GM21529 (cell line): ENCODE results near the gene CYP4A22.
A peak's percentile ranks its signal among the peaks of the same experiment; 100 is the strongest.
"Not testable (repeated sequence)": the region's sequence is repeated elsewhere in the genome, so short reads cannot be mapped to it uniquely, and the experiment has no call there.

ENCODE experiments used
- ATAC-seq: cut with Tn5 transposase; IDR thresholded peaks from one replicate; pipeline ENCODE4 v1.9.1; 2021; ENCODE audit not compliant: unreplicated experiment

CYP4A22 gene

GRCh38 chr1:47184090-47184821 lies 47.0 kb downstream of the CYP4A22 start:
- no peak for ATAC-seq

DNA sequence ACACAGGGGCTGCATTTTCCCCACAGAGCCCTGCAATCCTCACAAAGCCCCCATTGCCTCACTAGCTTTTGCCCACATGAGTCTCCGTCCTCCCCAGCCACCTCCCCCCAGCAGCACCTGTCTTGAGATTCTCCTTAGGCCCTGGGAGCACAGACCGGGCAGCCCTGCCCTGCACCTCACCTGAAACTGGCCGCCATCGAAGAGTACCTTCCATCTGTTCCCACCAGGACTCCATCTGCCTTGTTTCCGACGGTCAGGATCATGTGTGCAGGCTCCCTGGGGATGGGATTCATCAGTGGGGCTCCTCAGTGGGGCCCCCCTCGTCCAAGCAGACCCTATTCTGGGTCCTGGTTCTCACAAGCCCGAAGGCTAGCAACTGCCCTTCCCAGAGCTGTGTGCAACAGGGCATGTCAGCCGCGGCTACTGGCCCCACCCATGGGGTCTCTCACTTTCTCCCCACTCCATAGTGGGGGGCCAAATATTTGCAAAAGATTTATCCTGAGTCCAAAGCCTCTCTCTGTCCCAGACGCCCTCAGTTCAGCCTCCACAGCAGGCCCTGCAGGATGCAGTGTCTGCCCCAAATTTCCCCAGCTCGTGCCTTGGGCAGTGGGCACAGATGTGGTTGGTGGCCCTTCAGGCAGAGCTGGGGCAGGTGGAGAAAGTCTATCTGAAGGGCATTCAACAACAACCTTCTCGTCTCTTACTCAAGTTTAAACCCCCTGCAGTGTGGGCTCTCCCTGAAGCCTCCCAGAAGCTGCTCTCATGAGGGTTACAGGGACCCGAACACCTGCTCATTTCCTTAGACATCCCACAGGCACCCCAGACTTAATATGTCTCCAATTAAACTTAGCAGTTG lies 47.8 kb downstream of the CYP4A22 start:
- ATAC-seq = no peak

DNA sequence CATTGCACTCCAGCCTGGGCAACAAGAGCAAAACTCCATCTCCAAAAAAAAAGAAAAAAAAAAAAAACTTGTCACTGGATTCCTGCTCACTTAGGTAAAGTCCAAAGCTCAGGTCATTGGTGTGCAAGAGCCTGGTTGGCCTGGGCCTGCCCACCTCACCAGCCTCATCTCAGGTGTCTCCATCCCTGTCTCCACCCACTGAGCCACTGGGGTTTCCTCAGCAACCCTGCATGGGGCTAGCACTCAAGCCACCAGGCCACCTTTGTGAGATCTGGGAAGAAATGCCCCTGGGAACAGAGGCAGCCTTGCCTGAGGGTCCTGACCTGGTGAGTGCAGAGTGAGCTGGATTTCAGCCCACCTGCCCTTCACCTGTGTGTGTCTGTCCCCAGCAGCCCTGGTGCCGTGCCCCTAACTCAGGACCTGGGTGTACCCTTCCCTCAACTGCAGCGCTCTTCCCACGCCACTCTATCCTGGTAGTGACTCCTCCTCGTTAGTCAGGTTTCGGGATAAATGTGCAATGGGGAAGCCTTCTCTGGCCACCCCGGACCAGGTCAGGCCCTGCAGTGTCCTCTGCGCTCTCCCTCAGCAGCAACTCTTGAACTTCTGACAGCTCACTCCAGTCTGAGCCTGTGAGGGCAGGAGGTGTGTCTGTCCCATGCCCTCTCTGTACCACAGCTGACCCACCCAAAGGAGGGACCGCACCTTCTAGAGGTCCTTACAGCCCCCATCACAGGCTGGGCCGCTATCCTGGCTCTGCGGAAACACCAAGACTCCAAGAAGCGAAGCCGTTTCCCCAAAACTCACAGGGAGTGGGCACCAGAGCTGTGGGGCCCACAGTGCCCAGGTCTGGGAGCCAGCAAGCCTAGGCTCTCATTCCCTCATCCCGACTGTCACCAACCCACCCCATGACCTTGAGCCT lies 49.3 kb downstream of the CYP4A22 start:
- ATAC-seq = no peak

DNA sequence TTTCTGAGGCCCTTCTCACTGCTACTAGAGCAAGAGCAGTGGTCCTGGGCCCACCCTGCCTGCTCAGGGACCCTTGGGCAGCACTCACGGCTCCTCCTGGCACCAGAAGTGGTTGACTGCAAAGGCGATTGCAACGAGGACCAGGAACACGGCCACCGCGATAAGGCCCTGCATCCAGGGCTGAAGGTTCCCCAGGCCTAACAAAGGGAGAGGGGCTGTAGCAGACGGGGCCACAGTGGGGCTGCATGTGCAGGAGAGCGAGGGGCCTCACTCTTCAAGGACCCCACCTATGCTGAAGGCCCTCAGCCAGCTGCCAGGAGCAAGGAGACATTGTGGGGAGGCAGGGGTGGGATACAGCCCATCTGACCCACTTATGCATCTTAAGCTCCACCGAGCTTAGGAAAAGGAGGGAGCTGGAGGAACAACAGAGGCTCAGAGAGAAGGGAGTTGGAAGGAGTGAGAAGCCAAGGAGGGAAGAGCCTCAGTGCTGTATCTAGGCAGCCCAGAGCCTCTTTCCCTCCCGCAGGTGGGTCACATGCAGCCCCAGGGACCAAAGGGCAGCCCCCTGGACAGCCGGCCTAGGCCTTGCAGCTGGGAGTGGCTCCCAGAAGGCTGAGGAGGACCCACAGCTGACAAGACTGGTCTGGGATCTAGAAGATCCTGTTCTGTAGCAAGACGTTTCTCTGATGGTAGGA lies 50.1 kb downstream of the CYP4A22 start:
- no peak for ATAC-seq

GRCh38 chr1:47187926-47188250 lies 50.6 kb downstream of the CYP4A22 start:
- no peak for ATAC-seq

- ATAC-seq = no peak
Observed at GRCh38 chr1:47188791-47189785, 51.8 kb downstream of the CYP4A22 start.

- no peak for ATAC-seq
Observed at GRCh38 chr1:47189844-47190508, 52.7 kb downstream of the CYP4A22 start, which contains the start of gene PDZK1IP1. PDZK1IP1 (minus strand) TSS chr1:47190036; CDS start chr1:47189932, 104 bp downstream.

- ATAC-seq = no peak
Observed at GRCh38 chr1:47190509-47190855, 53.2 kb downstream of the CYP4A22 start.

- no peak for ATAC-seq
Observed at GRCh38 chr1:47190857-47191256, 53.6 kb downstream of the CYP4A22 start.

- no peak for ATAC-seq
Observed at GRCh38 chr1:47191940-47192457, 54.8 kb downstream of the CYP4A22 start.

GRCh38 chr1:47192458-47193384 lies 55.5 kb downstream of the CYP4A22 start:
- ATAC-seq = peak; percentile 78

DNA sequence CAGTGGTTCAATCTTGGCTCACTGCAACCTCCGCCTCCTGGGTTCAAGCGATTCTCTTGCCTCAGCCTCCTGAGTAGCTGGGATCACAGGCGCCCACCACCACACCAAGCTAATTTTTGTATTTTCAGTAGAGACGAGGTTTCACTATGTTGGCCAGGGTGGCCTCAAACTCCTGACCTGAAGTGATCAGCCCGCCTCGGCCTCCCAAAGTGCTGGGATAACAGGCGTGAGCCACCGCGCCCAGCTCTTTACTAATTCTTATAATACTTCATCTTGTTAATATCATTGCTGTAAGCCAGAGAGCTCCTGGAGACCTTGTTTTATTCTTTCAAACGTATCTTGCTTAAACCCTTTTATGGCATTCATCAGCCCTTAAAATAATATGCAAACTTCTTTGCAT lies 56.3 kb downstream of the CYP4A22 start:
- not testable (repeated sequence) for ATAC-seq

DNA sequence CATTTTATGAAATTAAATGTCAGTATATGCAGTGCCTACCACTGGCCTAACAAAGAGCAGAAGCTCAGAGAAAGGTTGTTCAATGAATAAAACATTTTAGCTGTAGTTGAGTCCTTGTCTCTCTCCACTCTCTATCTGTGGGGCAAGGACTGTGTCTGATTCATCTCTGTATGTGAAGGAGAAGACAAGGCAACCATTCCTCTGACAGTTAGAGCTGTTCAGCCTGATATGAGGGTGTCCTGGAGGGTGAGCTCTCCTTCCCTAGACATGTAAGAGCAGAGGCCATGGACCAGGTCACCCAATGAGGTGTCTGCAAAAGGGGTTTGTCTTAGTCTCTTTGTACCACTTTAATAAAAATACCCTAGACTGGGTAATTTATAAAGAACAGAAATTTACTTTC lies 57.1 kb downstream of the CYP4A22 start:
- ATAC-seq = no peak

- ATAC-seq = not testable (repeated sequence)
Observed at GRCh38 chr1:47195981-47196380, 58.7 kb downstream of the CYP4A22 start.

DNA sequence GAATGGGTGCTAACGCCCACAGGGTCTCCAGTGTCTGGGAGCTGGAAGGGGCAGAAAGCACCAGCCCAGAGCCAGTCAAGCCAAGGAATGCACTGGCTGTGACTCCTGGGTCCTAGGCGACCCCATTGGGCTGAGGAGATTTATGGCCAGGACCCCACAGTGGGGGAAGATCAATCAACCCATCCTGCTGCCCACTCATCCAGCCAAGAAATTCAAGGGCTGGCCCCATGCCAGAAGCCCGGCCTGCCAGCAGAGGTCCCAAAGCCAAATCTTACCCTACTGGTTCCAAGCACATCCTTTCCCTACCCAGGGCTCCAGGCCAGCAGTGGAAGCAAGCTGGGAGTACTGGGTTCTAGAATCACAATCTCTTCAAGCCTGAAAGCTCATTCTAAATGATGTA lies 59.4 kb downstream of the CYP4A22 start:
- no peak for ATAC-seq

GRCh38 chr1:47198214-47198613 lies 61.0 kb downstream of the CYP4A22 start:
- no peak for ATAC-seq
